ENCODE measurements around the gene LRRC3. TPM values are rescaled to one million over a fixed set of nuclear protein-coding genes. Genes with fewer than 3 reads are reported as not detected.

Gene LRRC3
- total and polyA plus RNA-seq, 5 donors, result 0.89 to 1.1 (median 1.0) TPM

DNA sequence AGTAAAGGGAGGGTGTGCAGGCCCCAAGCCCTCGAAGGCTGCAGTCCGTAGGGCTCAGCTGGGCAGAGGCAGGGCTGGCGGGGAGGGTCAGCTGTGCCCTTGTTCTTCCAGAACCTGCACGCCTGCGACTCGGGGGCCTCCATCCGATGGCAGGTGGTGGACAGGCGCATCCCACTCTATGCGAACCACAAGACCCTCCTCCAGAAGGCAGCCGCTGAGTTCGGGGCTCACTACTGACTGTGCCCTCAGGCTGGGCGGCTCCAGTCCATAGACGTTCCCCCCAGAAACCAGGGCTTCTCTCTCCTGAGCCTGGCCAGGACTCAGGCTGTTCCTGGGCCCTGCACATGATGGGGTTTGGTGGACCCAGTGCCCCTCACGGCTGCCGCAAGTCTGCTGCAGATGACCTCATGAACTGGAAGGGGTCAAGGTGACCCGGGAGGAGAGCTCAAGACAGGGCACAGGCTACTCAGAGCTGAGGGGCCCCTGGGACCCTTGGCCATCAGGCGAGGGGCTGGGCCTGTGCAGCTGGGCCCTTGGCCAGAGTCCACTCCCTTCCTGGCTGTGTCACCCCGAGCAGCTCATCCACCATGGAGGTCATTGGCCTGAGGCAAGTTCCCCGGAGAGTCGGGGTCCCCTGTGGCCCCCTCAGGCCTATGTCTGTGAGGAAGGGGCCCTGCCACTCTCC, 13.6 kb upstream of the LRRC3 start:
- no peaks in the 10 kb centered on the region for H3K9me3 ChIP-seq (ENCODE audit: control insufficient read depth, low read length)
- intact Hi-C loops (cut with DNase I), result no loop called here
- DNase-seq, result peak in 2 of 3 donors; percentile 26 to 55

DNA sequence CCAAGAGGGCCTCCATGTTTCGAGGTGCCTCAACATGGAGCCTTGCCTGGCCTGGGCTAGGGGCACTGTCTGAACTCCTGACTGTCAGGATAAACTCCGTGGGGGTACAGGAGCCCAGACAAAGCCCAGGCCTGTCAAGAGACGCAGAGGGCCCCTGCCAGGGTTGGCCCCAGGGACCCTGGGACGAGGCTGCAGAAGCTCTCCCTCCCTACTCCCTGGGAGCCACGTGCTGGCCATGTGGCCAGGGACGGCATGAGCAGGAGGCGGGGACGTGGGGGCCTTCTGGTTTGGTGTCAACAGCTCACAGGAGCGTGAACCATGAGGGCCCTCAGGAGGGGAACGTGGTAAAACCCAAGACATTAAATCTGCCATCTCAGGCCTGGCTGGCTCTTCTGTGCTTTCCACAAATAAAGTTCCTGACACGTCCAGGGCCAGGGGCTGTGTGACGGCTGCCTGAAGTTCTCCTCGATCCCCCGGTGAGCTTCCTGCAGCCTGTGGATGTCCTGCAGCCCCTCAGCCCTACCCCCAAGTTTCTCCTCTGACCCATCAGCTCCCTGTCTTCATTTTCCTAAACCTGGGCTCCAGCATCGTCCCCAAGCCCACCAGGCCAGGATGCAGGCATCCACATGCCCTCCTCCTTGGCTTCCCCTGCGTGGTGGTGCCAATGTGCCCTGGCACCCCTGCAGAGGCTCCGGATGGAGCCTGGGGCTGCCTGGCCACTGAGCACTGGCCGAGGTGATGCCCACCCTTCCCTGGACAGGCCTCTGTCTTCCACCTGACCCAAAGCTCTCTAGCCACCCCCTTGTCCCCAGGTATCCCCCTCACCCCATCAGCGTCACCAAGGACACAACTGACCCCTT, 12.8 kb upstream of the LRRC3 start:
- Histone ChIP-seq H3K9me3 (ENCODE audit: control insufficient read depth, low read length) (no peaks in the 10 kb centered on the region), H3K4me1 (ENCODE audit: control insufficient read depth, insufficient read depth, low read length) (no peaks in the 10 kb centered on the region), H3K27ac (ENCODE audit: low read length) (no peak overlapping the region), H3K27me3 (ENCODE audit: control insufficient read depth, insufficient read depth) (no peaks in the 10 kb centered on the region), H3K4me3 (ENCODE audit: low read length) (no peak overlapping the region)
- no peak for ATAC-seq
- 66% methylated on average over 19 of the region's 19 CpGs for WGBS
- intact Hi-C loops (cut with DNase I), result no loop called here
- peak in 2 of 3 donors; percentile 20 to 41 for DNase-seq

More for the DNA sequence above, 13.6 kb upstream of the LRRC3 start:
- H3K4me1 ChIP-seq (ENCODE audit: control insufficient read depth, insufficient read depth, low read length), result no peaks in the 10 kb centered on the region
- H3K4me3 ChIP-seq (ENCODE audit: low read length), result no peak overlapping the region
- WGBS, result 82% methylated on average over 20 of the region's 20 CpGs
- no peak overlapping the region for H3K27ac ChIP-seq (ENCODE audit: low read length)
- ATAC-seq, result no peak
- no peaks in the 10 kb centered on the region for H3K27me3 ChIP-seq (ENCODE audit: control insufficient read depth, insufficient read depth)

DNA sequence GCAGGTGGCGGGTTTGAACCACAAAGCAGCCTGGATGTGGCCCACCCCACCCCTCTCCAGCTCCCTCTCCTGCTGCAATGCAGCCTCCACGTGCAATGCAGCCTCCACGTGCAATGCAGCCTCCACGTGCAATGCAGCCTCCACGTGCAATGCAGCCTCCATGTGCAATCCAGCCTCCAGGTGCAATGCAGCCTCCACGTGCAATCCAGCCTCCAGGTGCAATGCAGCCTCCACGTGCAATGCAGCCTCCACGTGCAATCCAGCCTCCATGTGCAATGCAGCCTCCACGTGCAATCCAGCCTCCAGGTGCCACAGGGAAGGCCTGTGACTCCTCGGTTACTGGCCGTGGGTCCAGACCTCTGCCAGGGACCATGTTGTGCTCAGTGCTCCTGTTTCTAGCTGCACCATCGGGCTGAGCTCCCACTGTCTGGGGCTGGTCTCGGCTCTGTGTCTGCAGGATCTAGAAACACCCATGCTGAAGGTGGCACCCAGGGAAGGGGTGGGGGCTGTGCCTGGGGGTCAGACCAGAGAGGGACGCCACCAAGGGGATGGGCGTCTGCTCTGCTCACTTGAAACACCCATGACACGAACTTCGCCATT, 11.9 kb upstream of the LRRC3 start:
- intact Hi-C loops (cut with DNase I), result no loop called here
- H3K4me3 ChIP-seq (ENCODE audit: low read length), result no peak overlapping the region
- H3K9me3 ChIP-seq (ENCODE audit: control insufficient read depth, low read length), result no peaks in the 10 kb centered on the region
- no peaks in the 10 kb centered on the region for H3K4me1 ChIP-seq (ENCODE audit: control insufficient read depth, insufficient read depth, low read length)
- WGBS, result 72% methylated on average over 17 of the region's 17 CpGs
- DNase-seq (peak in 1 of 3 donors; percentile 12), ATAC-seq (no peak)
- H3K27me3 ChIP-seq (ENCODE audit: control insufficient read depth, insufficient read depth), result no peaks in the 10 kb centered on the region
- no peak overlapping the region for H3K27ac ChIP-seq (ENCODE audit: low read length)

DNA sequence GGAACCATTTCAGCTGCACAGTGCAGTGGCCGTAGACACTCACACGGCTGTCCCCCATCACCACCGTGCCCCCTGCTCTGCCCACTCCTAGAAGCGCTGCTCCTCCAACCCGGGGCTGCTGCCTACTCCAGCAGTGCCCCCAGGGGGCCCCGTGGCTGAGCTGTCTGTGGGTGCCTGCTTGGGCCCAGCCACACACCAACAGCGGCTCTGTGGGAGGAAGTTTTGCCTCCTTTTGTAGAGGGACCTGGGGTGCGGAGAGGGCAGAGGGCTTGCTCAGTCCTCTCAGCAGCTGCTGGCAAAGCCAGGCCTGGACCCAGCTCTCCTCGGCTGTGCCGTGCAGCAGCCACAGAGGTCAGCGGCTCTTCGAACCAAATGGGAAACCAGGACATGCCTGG, 11.4 kb upstream of the LRRC3 start:
- Histone ChIP-seq H3K27ac (ENCODE audit: low read length) (no peak overlapping the region), H3K9me3 (ENCODE audit: control insufficient read depth, low read length) (no peaks in the 10 kb centered on the region), H3K27me3 (ENCODE audit: control insufficient read depth, insufficient read depth) (no peaks in the 10 kb centered on the region), H3K4me3 (ENCODE audit: low read length) (no peak overlapping the region), H3K4me1 (ENCODE audit: control insufficient read depth, insufficient read depth, low read length) (no peaks in the 10 kb centered on the region)
- ATAC-seq (no peak), DNase-seq (peak in 2 of 3 donors; percentile 35 to 43)
- intact Hi-C loops (cut with DNase I), result no loop called here
- WGBS, result 84% methylated on average over 12 of the region's 12 CpGs

DNA sequence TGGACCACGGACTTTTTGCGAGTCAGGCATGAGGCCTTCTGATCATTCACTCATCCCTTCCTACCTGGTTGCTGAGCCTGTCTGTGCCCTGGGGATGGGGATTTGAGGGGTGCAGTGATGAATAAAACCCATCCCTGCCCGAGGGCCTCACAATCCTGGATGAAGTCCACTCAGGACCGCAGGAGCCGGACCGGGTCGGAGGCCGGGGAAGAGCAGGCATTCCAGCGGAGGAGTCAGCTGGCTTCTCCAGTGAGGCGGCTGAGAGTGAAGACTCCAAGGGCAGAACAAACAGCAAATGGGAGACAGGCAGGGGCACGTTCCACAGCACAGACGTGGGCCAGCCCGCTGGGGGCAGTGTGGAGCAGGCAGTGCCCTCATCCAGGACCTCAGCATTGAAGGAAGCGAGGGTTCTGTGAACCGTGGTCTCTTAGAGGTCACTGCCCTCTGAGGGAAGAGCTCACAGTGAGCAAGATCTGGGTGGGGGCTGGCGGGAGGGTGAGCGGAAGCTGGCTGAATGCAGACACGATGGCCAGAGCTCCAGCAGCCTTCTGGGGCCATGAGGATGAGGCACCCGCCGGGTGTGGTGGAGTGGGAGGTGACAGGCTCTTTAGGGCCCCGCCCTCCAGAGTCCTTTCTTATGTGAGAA, 10.9 kb upstream of the LRRC3 start:
- ATAC-seq (no peak), DNase-seq (peak in 2 of 3 donors; percentile 19 to 39)
- Histone ChIP-seq H3K4me3 (ENCODE audit: low read length) (no peak overlapping the region), H3K4me1 (ENCODE audit: control insufficient read depth, insufficient read depth, low read length) (no peaks in the 10 kb centered on the region), H3K27me3 (ENCODE audit: control insufficient read depth, insufficient read depth) (no peaks in the 10 kb centered on the region), H3K9me3 (ENCODE audit: control insufficient read depth, low read length) (no peaks in the 10 kb centered on the region), H3K27ac (ENCODE audit: low read length) (no peak overlapping the region)
- WGBS, result 73% methylated on average over 21 of the region's 21 CpGs
- intact Hi-C loops (cut with DNase I), result no loop called here

DNA sequence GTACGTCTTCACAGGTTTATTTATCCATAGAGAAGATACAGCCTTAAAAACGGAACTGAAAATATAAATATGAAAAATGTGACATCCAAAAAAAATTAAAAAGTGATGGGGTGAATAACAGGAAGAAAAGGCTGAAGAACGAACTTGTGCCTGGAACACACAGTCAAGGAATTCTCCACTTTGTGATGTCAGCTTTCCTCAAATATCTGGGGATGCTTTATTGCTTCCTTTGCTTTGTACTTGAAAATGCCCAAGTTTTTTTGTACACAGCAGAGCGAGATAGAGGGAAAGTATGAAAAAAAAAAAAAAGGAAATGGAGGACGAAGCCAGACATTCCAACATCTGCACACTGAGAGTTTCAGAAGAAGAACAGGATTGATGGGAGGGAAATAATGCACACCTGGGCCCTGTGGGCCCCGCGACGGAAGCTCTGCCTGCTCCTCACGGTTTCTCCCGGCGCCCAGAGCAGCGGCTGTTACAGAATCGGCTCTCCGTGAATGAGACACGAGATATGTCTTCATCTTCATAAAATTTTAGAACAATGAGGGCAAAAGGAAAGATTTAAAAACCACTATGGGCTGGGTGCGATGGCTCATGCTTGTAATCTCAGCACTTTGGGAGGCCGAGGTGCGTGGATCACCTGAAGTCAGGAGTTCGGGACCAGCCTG, 10.0 kb upstream of the LRRC3 start:
- no peak for DNase-seq
- ATAC-seq, result no peak
- intact Hi-C loops (cut with DNase I), result no loop called here
- H3K9me3 ChIP-seq (ENCODE audit: control insufficient read depth, low read length), result no peaks in the 10 kb centered on the region
- H3K4me1 ChIP-seq (ENCODE audit: control insufficient read depth, insufficient read depth, low read length), result no peaks in the 10 kb centered on the region
- WGBS, result 76% methylated on average over 19 of the region's 19 CpGs
- H3K27ac ChIP-seq (ENCODE audit: low read length), result no peak overlapping the region
- H3K27me3 ChIP-seq (ENCODE audit: control insufficient read depth, insufficient read depth), result no peaks in the 10 kb centered on the region
- no peak overlapping the region for H3K4me3 ChIP-seq (ENCODE audit: low read length)

DNA sequence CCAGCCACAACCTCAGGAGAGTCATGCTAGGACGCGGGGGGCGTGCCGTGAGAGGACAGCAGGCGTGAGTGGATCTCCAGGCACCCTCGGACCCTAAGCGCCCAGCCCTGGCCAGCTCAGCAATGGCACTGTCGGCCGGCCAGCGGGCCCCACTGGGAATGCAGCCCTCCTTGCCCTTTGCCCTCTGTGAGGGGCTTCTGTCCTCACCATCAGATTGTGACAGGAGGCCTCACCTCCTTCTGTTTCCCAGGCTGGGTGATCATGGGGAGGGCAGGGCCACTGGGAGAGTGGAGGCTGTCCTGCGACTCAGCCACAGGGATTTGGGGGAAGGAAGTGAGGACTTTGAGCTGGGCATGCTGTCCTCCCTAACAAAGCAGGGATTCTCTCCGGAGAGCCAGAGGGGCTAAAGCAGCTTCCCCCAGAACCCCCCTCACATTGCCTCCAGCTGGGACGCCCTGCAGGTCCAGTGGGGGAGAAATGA, 6.6 kb upstream of the LRRC3 start:
- WGBS, result 47% methylated on average over 13 of the region's 13 CpGs
- ATAC-seq (no peak), DNase-seq (peak in 1 of 3 donors; percentile 39)
- H3K4me3 ChIP-seq (ENCODE audit: low read length), result no peak overlapping the region
- no peaks in the 10 kb centered on the region for H3K4me1 ChIP-seq (ENCODE audit: control insufficient read depth, insufficient read depth, low read length)
- H3K9me3 ChIP-seq (ENCODE audit: control insufficient read depth, low read length), result no peaks in the 10 kb centered on the region
- no peaks in the 10 kb centered on the region for H3K27me3 ChIP-seq (ENCODE audit: control insufficient read depth, insufficient read depth)
- intact Hi-C loops (cut with DNase I), result no loop called here
- H3K27ac ChIP-seq (ENCODE audit: low read length), result no peak overlapping the region

DNA sequence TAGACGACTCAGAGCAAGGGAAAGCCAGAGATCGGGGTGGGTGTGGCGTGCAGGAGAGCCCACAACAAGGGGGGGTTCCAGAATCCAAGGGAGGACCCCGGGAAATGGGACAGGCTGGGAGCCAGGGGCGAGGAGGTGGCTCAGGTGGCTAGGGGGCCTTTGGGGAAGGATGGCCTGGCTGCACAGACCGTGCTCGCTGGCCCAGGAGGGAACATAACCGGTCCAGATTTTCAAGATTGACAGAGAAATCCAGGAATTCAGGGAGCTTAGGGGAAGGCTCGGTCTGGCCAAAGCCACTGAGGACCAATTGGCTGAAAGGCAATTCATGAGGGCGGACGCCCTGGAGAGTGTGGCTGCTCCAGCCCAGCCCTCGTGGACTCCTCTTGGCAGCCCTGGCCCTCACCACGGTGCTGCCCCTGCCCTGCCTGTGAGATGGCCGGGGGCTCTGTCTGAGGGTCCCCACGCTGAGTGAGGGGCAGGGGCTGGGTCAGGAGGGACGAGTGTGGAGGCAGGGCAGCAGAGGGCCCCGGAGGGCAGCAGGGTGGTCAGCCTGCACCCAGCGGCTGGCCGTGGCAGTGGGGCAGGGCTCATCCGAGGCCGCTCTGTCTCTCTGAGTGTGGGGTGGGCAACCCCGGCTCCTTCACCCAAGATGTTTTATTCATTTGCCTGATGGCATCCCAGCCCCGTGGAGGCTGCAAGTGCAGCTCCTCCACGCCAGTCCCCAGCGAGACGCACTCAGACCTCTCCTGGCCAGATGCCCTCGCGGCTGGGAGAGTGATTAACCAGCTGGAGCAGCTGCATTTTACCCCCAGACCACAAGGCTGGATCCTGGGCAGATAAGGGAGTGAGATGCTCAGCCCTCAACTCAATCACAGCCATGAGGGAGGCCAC, 5.6 kb upstream of the LRRC3 start:
- Histone ChIP-seq H3K4me1 (ENCODE audit: control insufficient read depth, insufficient read depth, low read length) (no peaks in the 10 kb centered on the region), H3K9me3 (ENCODE audit: control insufficient read depth, low read length) (no peaks in the 10 kb centered on the region), H3K4me3 (ENCODE audit: low read length) (no peak overlapping the region), H3K27me3 (ENCODE audit: control insufficient read depth, insufficient read depth) (no peaks in the 10 kb centered on the region), H3K27ac (ENCODE audit: low read length) (no peak overlapping the region)
- ATAC-seq (peak; percentile 16 to 45), DNase-seq (peak in 1 of 3 donors; percentile 34)
- WGBS, result 61% methylated on average over 28 of the region's 28 CpGs
- intact Hi-C loops (cut with DNase I), result no loop called here

DNA sequence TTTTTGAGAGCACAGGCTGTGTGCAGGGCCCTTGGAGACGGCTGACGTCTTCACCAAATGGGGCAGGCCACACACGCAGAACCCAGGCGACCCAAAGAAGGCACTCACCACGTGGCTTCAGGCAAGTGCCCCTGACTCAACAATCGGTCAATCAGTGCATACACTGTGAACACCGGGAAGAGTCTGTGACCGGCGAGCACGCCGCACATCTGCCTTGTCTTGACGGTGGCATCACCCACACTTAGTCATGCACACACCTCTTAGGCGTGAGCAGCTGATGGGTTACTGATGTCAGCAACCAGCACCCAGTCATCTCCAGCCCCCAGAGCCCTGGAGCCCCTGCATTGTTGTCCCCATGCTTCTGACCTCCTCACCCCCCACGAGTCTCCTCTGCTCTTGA, 4.9 kb upstream of the LRRC3 start:
- Histone ChIP-seq H3K4me3 (ENCODE audit: low read length) (no peak overlapping the region), H3K27me3 (ENCODE audit: control insufficient read depth, insufficient read depth) (no peaks in the 10 kb centered on the region), H3K4me1 (ENCODE audit: control insufficient read depth, insufficient read depth, low read length) (no peaks in the 10 kb centered on the region), H3K27ac (ENCODE audit: low read length) (no peak overlapping the region), H3K9me3 (ENCODE audit: control insufficient read depth, low read length) (no peaks in the 10 kb centered on the region)
- DNase-seq (peak in 1 of 3 donors; percentile 25), ATAC-seq (no peak)
- 72% methylated on average over 14 of the region's 14 CpGs for WGBS
- intact Hi-C loops (cut with DNase I), result no loop called here

DNA sequence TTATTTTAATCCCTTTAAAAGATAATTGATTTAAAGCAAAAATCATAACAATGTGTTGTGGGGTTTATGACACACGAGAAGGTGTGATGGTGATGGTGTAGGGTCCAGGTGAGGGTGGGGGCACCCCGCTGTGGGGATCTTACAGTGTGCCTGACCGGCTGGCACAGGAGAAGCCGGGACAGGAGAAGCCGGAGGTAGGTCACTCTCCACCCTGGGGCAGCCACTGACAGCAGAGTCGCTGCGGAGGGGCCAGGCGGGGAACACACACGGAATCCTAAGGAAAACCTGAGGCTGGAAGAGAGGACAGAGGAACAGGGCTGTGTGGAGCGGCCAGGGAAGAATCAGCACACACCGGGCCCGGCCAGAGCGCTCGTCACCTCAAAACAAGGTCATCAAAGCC, 4.3 kb upstream of the LRRC3 start:
- WGBS, result 81% methylated on average over 14 of the region's 14 CpGs
- no peak overlapping the region for H3K4me3 ChIP-seq (ENCODE audit: low read length)
- no peaks in the 10 kb centered on the region for H3K27me3 ChIP-seq (ENCODE audit: control insufficient read depth, insufficient read depth)
- no peak overlapping the region for H3K27ac ChIP-seq (ENCODE audit: low read length)
- intact Hi-C loops (cut with DNase I), result no loop called here
- no peaks in the 10 kb centered on the region for H3K9me3 ChIP-seq (ENCODE audit: control insufficient read depth, low read length)
- H3K4me1 ChIP-seq (ENCODE audit: control insufficient read depth, insufficient read depth, low read length), result no peaks in the 10 kb centered on the region
- ATAC-seq (no peak), DNase-seq (peak in 1 of 3 donors; percentile 29)

Data from right cardiac atrium (tissue), 5 donors.